ENCODE data around the gene GDPGP1. TPM values are rescaled to one million over a fixed set of nuclear protein-coding genes. Genes with fewer than 3 reads are reported as not detected.

The GDPGP1 gene
- total RNA-seq, 4 donors from 2014 or later = 2.2 to 3.6 (median 2.9) TPM

GRCh38 chr15:90219421-90220141 is 14.4 kb upstream of the GDPGP1 start:
- 86% methylated on average over 10 of the region's 17 CpGs for WGBS
- Histone ChIP-seq H3K4me1 (peaks cover 23% of the 10 kb centered on the region), H3K27ac (no peak overlapping the region), H3K9me3 (no peaks in the 10 kb centered on the region), H3K27me3 (no peaks in the 10 kb centered on the region), H3K36me3 (peaks cover 48% of the 10 kb centered on the region), H3K4me3 (no peak overlapping the region)
- no peak for DNase-seq (ENCODE audit: low spot score in 2 of 2)
- no peak for TF ChIP-seq POLR2A (IDR thresholded peaks at IDR 0.05)
- TF ChIP-seq, protein P1, sequence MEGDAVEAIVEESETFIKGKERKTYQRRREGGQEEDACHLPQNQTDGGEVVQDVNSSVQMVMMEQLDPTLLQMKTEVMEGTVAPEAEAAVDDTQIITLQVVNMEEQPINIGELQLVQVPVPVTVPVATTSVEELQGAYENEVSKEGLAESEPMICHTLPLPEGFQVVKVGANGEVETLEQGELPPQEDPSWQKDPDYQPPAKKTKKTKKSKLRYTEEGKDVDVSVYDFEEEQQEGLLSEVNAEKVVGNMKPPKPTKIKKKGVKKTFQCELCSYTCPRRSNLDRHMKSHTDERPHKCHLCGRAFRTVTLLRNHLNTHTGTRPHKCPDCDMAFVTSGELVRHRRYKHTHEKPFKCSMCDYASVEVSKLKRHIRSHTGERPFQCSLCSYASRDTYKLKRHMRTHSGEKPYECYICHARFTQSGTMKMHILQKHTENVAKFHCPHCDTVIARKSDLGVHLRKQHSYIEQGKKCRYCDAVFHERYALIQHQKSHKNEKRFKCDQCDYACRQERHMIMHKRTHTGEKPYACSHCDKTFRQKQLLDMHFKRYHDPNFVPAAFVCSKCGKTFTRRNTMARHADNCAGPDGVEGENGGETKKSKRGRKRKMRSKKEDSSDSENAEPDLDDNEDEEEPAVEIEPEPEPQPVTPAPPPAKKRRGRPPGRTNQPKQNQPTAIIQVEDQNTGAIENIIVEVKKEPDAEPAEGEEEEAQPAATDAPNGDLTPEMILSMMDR (IDR thresholded peaks at IDR 0.05) = peak; percentile 5 to 50

DNA sequence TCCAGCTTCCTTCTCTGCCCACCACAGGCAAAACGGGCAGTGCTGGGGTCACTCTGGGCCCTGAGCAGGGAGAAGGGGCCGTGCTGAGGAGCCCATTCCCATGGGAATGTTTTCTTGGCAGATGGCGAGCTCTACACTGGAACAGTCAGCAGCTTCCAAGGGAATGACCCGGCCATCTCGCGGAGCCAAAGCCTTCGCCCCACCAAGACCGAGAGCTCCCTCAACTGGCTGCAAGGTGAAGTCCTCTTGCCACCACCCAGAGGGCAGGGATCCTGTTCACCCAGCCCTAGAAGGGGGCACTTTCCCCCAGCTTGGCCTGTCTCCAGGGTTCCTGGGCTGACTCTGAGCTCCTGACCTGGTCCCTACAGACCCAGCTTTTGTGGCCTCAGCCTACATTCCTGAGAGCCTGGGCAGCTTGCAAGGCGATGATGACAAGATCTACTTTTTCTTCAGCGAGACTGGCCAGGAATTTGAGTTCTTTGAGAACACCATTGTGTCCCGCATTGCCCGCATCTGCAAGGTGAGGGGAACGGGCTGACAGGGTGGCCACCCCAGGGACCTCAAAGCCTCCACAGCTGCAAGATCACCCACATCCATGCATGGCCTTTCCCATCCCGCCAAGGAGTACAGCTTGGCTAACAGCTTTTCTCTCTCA is 12.6 kb upstream of the GDPGP1 start:
- 78% methylated on average over 6 of the region's 14 CpGs for WGBS
- TF ChIP-seq POLR2AphosphoS5 (IDR thresholded peaks at IDR 0.05) = no peak
- TF ChIP-seq, protein P1 (IDR thresholded peaks at IDR 0.05) = peak; percentile 46 to 67
- Histone ChIP-seq H3K4me1 (peaks cover 19% of the 10 kb centered on the region), H3K9me3 (no peaks in the 10 kb centered on the region), H3K27ac (no peak overlapping the region), H3K4me3 (no peak overlapping the region), H3K27me3 (no peaks in the 10 kb centered on the region), H3K36me3 (peaks cover 66% of the 10 kb centered on the region)
- DNase-seq (ENCODE audit: low spot score in 2 of 2) = no peak

DNA sequence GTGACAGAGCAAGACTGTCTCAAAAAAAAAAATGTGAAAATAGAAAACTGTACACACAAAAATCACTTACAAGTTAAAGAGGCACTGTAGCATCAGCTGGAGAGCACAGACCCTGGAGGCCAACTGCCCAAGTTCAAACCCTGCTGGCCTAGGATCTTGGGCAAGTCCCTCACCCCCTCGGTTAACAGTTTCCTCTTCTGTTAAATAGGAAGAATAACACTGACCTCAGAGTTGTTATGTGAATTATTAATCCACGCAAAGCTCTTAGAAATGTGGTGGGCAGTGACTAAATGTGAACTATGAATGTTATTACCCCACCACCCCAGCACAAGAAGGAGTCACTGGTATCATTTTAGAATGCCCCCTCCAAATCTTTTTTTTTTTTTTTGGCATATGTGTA is 11.5 kb upstream of the GDPGP1 start:
- WGBS = 83% methylated on average over 2 of the region's 2 CpGs
- peaks cover 74% of the 10 kb centered on the region for H3K36me3 ChIP-seq
- no peak overlapping the region for H3K27ac ChIP-seq
- H3K4me1 ChIP-seq = peaks cover 17% of the 10 kb centered on the region
- H3K27me3 ChIP-seq = no peaks in the 10 kb centered on the region
- TF ChIP-seq POLR2A (IDR thresholded peaks at IDR 0.05) (no peak), POLR2AphosphoS5 (IDR thresholded peaks at IDR 0.05) (no peak), EP300 (IDR thresholded peaks at IDR 0.05) (no peak)
- TF ChIP-seq, protein P1 (IDR thresholded peaks at IDR 0.05) = no peak
- no peaks in the 10 kb centered on the region for H3K9me3 ChIP-seq
- H3K4me3 ChIP-seq = no peak overlapping the region
- DNase-seq (ENCODE audit: low spot score in 2 of 2) = no peak

GRCh38 chr15:90223441-90224165 is 10.4 kb upstream of the GDPGP1 start:
- Histone ChIP-seq H3K27ac (no peak overlapping the region), H3K9me3 (no peaks in the 10 kb centered on the region), H3K36me3 (peaks cover 74% of the 10 kb centered on the region), H3K4me3 (no peak overlapping the region), H3K4me1 (peaks cover 9% of the 10 kb centered on the region), H3K27me3 (no peaks in the 10 kb centered on the region)
- no peak for DNase-seq (ENCODE audit: low spot score in 2 of 2)
- 95% methylated on average over 19 of the region's 22 CpGs for WGBS
- TF ChIP-seq, protein P1 (IDR thresholded peaks at IDR 0.05) = no peak
- TF ChIP-seq POLR2AphosphoS5 (IDR thresholded peaks at IDR 0.05) (no peak), EP300 (IDR thresholded peaks at IDR 0.05) (no peak), POLR2A (IDR thresholded peaks at IDR 0.05) (no peak)

GRCh38 chr15:90225047-90225446 is 9.0 kb upstream of the GDPGP1 start:
- no peak overlapping the region for H3K27ac ChIP-seq
- H3K4me3 ChIP-seq = no peak overlapping the region
- no peak for DNase-seq (ENCODE audit: low spot score in 2 of 2)
- no CpG with 5 or more reads among the region's 17 CpGs for WGBS
- TF ChIP-seq POLR2AphosphoS5 (IDR thresholded peaks at IDR 0.05) = no peak
- H3K36me3 ChIP-seq = peaks cover 88% of the 10 kb centered on the region
- H3K4me1 ChIP-seq = peaks cover 10% of the 10 kb centered on the region
- no peaks in the 10 kb centered on the region for H3K9me3 ChIP-seq
- no peaks in the 10 kb centered on the region for H3K27me3 ChIP-seq
